ENCODE data around the gene UBE2Z.

- TF ChIP-seq POLR2AphosphoS5 (IDR thresholded peaks at IDR 0.05) (no peak), CTCF (IDR thresholded peaks at IDR 0.05) (no peak), EP300 (IDR thresholded peaks at IDR 0.05) (no peak), POLR2A (IDR thresholded peaks at IDR 0.05) (no peak)
Observed at GRCh38 chr17:48927978-48928745, 20.0 kb downstream of the UBE2Z start.
